Cardiac muscle cell (in vitro differentiated cells and primary cell): ENCODE measurements around the gene TSPAN14. TPM values are rescaled to one million over a fixed set of nuclear protein-coding genes. Genes with fewer than 3 reads are reported as not detected.
"Not testable (repeated sequence)": the region's sequence is repeated elsewhere in the genome, so short reads cannot be mapped to it uniquely, and the experiment has no call there.

ENCODE experiments used
- DNase-seq, 2 donors: peaks; one replicate each; pipeline versions ENCODE4 v3.0.0 to v3.0.0-alpha.2; 2010 to 2017; ENCODE audit warnings: low read depth in 1 of 2, low spot score in 1 of 2
- H3K27ac ChIP-seq: fragments of 200-600 bp; sonication (generic); 2 replicates; pipeline ENCODE4 v1.5.1; 2016
- H3K27me3 ChIP-seq: fragments of 200-600 bp; sonication (generic); 2 replicates; pipeline ENCODE4 v1.6.0; 2016; ENCODE audit warnings: control low read depth
- H3K36me3 ChIP-seq: fragments of 200-600 bp; sonication (generic); 2 replicates; pipeline ENCODE4 v1.5.1; 2016; ENCODE audit warnings: control low read depth
- H3K4me1 ChIP-seq: fragments of 200-600 bp; sonication (generic); 2 replicates; pipeline ENCODE4 v1.8.1; 2017; ENCODE audit warnings: low read depth, mild to moderate bottlenecking, mixed run types
- H3K4me3 ChIP-seq: fragments of 200-600 bp; sonication (generic); 2 replicates; pipeline ENCODE4 v1.5.1; 2016; ENCODE audit warnings: mild to moderate bottlenecking
- H3K9me3 ChIP-seq: fragments of 200-600 bp; sonication (generic); 2 replicates; pipeline ENCODE4 v1.5.1; 2017; ENCODE audit warnings: low read depth, mild to moderate bottlenecking, control low read depth
- polyA plus RNA-seq: library from polyadenylated mRNA; unstranded; fragments of >200 nt; fragmentation: Nextera tagmentation; extraction: Ambion mirVana; gene quantifications from 2 replicates; pipeline ENCODE4 v1.2.1, GENCODE V29; 2016
- total RNA-seq: library from RNA; depleted of rRNA; stranded (reverse); fragments of >200 nt; gene quantifications from 2 replicates; pipeline ENCODE4 v1.2.3, GENCODE V29; 2016
- TF ChIP-seq, protein P1 (sequence below): IDR thresholded peaks from 2 replicates; pipeline ENCODE4 v1.5.1; 2012; ENCODE audit warnings: low read depth, mild to moderate bottlenecking, low read length

Gene TSPAN14
- total and polyA plus RNA-seq, 2 experiments from 2014 or later = 31.6 to 55.1 TPM

DNA sequence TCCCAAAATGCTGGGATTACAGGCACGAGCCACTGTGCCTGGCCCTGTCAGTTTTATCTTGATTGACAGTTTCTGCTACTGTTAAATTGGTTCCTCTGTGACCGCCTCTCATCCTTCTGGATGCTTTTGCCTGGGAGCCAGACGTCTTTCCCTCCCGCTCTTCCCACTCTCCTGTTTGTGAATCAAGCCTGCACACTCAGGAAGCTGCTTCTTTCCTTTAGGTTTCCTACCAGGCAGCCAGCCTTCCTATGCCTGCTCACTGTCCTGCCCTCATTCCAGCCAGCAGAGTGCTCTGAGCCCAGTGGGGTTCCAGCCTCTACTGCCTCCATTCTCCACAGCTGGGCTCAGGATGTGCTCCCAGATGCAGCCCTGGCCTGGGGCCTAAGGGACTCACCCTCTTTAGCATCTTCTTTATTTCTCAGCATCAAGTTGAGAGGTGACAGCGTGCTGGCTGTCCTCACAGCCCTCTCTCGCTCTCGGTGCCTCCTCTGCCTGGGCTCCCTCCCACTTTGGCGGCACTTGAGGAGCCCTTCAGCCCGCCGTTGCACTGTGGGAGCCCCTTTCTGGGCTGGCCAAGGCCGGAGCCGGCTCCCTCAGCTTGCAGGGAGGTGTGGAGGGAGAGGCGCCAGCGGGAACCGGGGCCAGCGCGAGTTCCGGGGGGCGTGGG is 88.7 kb downstream of the TSPAN14 start:
- H3K4me3 ChIP-seq = no peak overlapping the region
- TF ChIP-seq, protein P1, sequence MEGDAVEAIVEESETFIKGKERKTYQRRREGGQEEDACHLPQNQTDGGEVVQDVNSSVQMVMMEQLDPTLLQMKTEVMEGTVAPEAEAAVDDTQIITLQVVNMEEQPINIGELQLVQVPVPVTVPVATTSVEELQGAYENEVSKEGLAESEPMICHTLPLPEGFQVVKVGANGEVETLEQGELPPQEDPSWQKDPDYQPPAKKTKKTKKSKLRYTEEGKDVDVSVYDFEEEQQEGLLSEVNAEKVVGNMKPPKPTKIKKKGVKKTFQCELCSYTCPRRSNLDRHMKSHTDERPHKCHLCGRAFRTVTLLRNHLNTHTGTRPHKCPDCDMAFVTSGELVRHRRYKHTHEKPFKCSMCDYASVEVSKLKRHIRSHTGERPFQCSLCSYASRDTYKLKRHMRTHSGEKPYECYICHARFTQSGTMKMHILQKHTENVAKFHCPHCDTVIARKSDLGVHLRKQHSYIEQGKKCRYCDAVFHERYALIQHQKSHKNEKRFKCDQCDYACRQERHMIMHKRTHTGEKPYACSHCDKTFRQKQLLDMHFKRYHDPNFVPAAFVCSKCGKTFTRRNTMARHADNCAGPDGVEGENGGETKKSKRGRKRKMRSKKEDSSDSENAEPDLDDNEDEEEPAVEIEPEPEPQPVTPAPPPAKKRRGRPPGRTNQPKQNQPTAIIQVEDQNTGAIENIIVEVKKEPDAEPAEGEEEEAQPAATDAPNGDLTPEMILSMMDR = no peak

GRCh38 chr10:80543319-80543672 is 89.2 kb downstream of the TSPAN14 start:
- H3K27me3 ChIP-seq, H3K4me1 ChIP-seq, H3K36me3 ChIP-seq, DNase-seq, H3K27ac ChIP-seq, H3K4me3 ChIP-seq, H3K9me3 ChIP-seq: not testable (repeated sequence)

More for the DNA sequence above, 88.7 kb downstream of the TSPAN14 start:
- no peaks in the 10 kb centered on the region for H3K27me3 ChIP-seq
- no peaks in the 10 kb centered on the region for H3K36me3 ChIP-seq
- no peak overlapping the region for H3K27ac ChIP-seq
- no peak for DNase-seq
- no peaks in the 10 kb centered on the region for H3K4me1 ChIP-seq
- H3K9me3 ChIP-seq = no peaks in the 10 kb centered on the region

DNA sequence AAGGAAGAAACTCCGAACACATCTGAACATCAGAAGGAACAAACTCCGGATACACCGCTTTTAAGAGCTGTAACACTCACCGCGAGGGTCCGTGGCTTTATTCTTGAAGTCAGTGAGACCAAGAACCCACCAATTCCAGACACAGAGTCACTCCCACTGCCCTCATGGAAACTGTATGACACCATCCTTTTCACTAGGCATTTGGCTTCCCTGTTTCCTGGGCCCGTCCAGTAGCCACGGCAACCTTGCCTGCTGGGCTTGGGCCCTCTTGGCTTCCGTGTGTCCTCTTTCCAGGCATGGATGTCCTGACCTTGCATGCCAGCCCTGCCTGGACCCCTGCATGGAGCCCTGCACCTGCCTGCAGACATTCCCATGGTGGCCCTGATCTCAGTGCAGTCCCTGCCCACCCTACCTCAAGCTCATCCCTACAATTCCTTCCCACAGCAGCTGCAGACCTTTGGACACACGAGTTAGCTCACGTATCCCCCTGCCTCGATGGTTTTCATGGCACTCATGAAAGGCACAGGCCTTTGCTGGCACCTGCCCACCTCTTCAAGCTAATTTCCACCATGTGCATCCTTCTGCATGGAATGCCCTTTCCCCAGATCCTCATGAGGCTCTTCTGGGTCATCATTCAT is 90.3 kb downstream of the TSPAN14 start:
- no peak overlapping the region for H3K4me3 ChIP-seq
- no peaks in the 10 kb centered on the region for H3K36me3 ChIP-seq
- H3K27ac ChIP-seq = no peak overlapping the region
- no peaks in the 10 kb centered on the region for H3K4me1 ChIP-seq
- DNase-seq = no peak
- no peaks in the 10 kb centered on the region for H3K27me3 ChIP-seq
- H3K9me3 ChIP-seq = no peaks in the 10 kb centered on the region
- TF ChIP-seq, protein P1 = no peak

GRCh38 chr10:80545258-80545881 is 91.3 kb downstream of the TSPAN14 start:
- DNase-seq = no peak
- no peaks in the 10 kb centered on the region for H3K9me3 ChIP-seq
- no peaks in the 10 kb centered on the region for H3K27me3 ChIP-seq
- H3K4me1 ChIP-seq = no peaks in the 10 kb centered on the region
- TF ChIP-seq, protein P1 = no peak
- no peak overlapping the region for H3K27ac ChIP-seq
- no peaks in the 10 kb centered on the region for H3K36me3 ChIP-seq
- no peak overlapping the region for H3K4me3 ChIP-seq

GRCh38 chr10:80552151-80552646 is 98.1 kb downstream of the TSPAN14 start:
- peak; percentile 6 to 18 for DNase-seq
- no peak overlapping the region for H3K27ac ChIP-seq
- TF ChIP-seq, protein P1 = no peak
- no peaks in the 10 kb centered on the region for H3K4me1 ChIP-seq
- H3K36me3 ChIP-seq = no peaks in the 10 kb centered on the region
- H3K27me3 ChIP-seq = no peaks in the 10 kb centered on the region
- no peak overlapping the region for H3K4me3 ChIP-seq
- no peaks in the 10 kb centered on the region for H3K9me3 ChIP-seq

GRCh38 chr10:80553436-80553835 is 99.3 kb downstream of the TSPAN14 start:
- no peaks in the 10 kb centered on the region for H3K4me1 ChIP-seq
- no peak overlapping the region for H3K27ac ChIP-seq
- H3K27me3 ChIP-seq = no peaks in the 10 kb centered on the region
- no peak for DNase-seq
- H3K4me3 ChIP-seq = no peak overlapping the region
- TF ChIP-seq, protein P1 = no peak
- no peaks in the 10 kb centered on the region for H3K36me3 ChIP-seq
- no peaks in the 10 kb centered on the region for H3K9me3 ChIP-seq
